Prostate gland (tissue), 2 donors: ENCODE measurements around the gene TUBGCP5.

Experiments
- POLR2A ChIP-seq: fragments of 450-650 bp; IDR thresholded peaks from one replicate; pipeline ENCODE4 v1.6.1; 2016; ENCODE audit warnings: antibody characterized with exemption, mild to moderate bottlenecking
- TF ChIP-seq, protein P1 (sequence below), 4 experiments: fragments of 200-600 bp in 2 of 4; fragments of 450-650 bp in 2 of 4; sonication (generic) in 2 of 4; IDR thresholded peaks; 1 replicate in 3 of 4; 2 replicates in 1 of 4; pipeline ENCODE4 v1.5.1; 2016 to 2019; ENCODE audit warnings: antibody characterized with exemption in 4 of 4, mild to moderate bottlenecking in 2 of 4, moderate library complexity in 2 of 4

DNA sequence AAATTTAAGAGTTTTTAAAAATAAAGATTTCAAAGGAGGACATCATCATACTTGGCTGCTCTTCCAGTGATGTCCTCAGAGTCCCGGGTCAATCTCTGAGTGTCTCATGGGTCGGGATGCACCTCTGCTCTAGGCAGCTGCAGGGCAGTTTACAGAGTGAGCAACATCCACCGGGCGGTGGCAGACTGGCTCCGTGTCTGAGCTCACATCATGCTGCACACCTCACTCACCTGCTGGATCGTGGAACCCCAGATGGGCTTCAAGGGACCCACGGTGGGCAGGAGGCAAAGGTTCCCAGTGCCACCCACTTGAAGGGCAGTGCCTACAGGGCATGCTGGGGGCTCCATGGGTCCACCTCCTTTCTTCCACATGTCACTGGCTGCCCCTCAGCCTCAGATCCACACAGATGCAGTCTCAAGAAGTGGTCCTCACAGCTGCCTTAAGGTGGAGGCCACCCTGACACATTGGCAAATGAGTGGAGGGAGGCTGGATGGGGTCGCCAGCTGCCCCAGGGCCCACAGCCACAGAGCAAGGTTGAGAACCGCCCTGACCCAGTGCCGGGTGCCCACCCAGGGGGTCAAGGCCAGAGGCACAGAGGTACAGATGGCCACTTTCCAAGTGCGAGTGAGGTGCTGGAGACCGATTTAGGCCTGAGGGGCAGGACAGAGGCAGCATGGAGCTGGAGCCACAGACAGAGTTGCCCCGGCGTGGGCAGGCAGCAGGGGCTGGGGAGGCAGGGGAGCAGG, 84.4 kb downstream of the TUBGCP5 start:
- TF ChIP-seq, protein P1, sequence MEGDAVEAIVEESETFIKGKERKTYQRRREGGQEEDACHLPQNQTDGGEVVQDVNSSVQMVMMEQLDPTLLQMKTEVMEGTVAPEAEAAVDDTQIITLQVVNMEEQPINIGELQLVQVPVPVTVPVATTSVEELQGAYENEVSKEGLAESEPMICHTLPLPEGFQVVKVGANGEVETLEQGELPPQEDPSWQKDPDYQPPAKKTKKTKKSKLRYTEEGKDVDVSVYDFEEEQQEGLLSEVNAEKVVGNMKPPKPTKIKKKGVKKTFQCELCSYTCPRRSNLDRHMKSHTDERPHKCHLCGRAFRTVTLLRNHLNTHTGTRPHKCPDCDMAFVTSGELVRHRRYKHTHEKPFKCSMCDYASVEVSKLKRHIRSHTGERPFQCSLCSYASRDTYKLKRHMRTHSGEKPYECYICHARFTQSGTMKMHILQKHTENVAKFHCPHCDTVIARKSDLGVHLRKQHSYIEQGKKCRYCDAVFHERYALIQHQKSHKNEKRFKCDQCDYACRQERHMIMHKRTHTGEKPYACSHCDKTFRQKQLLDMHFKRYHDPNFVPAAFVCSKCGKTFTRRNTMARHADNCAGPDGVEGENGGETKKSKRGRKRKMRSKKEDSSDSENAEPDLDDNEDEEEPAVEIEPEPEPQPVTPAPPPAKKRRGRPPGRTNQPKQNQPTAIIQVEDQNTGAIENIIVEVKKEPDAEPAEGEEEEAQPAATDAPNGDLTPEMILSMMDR (IDR thresholded peaks at IDR 0.05): no peak
- no peak for TF ChIP-seq POLR2A
